SK-N-SH treated with all-trans-retinoic acid at 6 μM for 48 hours (cell line): Measurements from ENCODE around the gene TMEM121B.

ENCODE experiments used
- ATAC-seq: fragments of 200-7000 bp; cut with Tn5 transposase; 3 replicates; pipeline ENCODE4 v1.9.1; 2020; ENCODE audit warnings: mild to moderate bottlenecking, moderate library complexity
- ARNTL ChIP-seq: fragments of 450-650 bp; formaldehyde crosslinking; IDR thresholded peaks from 2 replicates; pipeline ENCODE4 v1.5.0; 2020; ENCODE audit warnings: low read depth, mild to moderate bottlenecking, moderate library complexity, borderline replicate concordance
- CREB5 ChIP-seq: fragments of 250-450 bp; sonication (Bioruptor Pico); IDR thresholded peaks from 2 replicates; pipeline ENCODE4 v1.5.1; 2020; ENCODE audit warnings: low read depth, mild to moderate bottlenecking, moderate library complexity
- CSDC2 ChIP-seq: fragments of 250-450 bp; sonication (Bioruptor Pico); IDR thresholded peaks from 2 replicates; pipeline ENCODE4 v1.5.0; 2020; ENCODE audit warnings: mild to moderate bottlenecking, moderate library complexity
- ESRRG ChIP-seq: fragments of 250-450 bp; sonication (Bioruptor Pico); IDR thresholded peaks from 2 replicates; pipeline ENCODE4 v1.6.1; 2021; ENCODE audit warnings: mild to moderate bottlenecking
- GLIS3 ChIP-seq: fragments of 250-450 bp; sonication (Bioruptor Pico); IDR thresholded peaks from 2 replicates; pipeline ENCODE4 v1.5.0; 2020; ENCODE audit warnings: mild to moderate bottlenecking, moderate library complexity
- ISL1 ChIP-seq: fragments of 250-450 bp; sonication (Bioruptor Pico); IDR thresholded peaks from 2 replicates; pipeline ENCODE4 v2.1.2; 2022; ENCODE audit warnings: mild to moderate bottlenecking, moderate library complexity
- POU6F1 ChIP-seq: fragments of 250-450 bp; sonication (Bioruptor Pico); IDR thresholded peaks from 2 replicates; pipeline ENCODE4 v1.8.0; 2021; ENCODE audit warnings: low read depth, mild to moderate bottlenecking, moderate library complexity, borderline replicate concordance
- PPARA ChIP-seq: fragments of 250-450 bp; sonication (Bioruptor Pico); IDR thresholded peaks from 2 replicates; pipeline ENCODE4 v1.5.0; 2020; ENCODE audit warnings: mild to moderate bottlenecking, borderline replicate concordance
- RARB ChIP-seq: fragments of 250-450 bp; sonication (Bioruptor Pico); IDR thresholded peaks from 2 replicates; pipeline ENCODE4 v1.8.0; 2021; ENCODE audit warnings: mild to moderate bottlenecking, moderate library complexity
- SNAI2 ChIP-seq: fragments of 250-450 bp; sonication (Bioruptor Pico); IDR thresholded peaks from 2 replicates; pipeline ENCODE4 v1.5.0; 2020; ENCODE audit warnings: mild to moderate bottlenecking, moderate library complexity
- TCF4 ChIP-seq: fragments of 250-450 bp; sonication (Bioruptor Pico); IDR thresholded peaks from 2 replicates; pipeline ENCODE4 v1.8.0; 2021; ENCODE audit warnings: mild to moderate bottlenecking, moderate library complexity, borderline replicate concordance
- TOX ChIP-seq: fragments of 250-450 bp; sonication (Bioruptor Pico); IDR thresholded peaks from 2 replicates; pipeline ENCODE4 v1.8.0; 2021; ENCODE audit warnings: mild to moderate bottlenecking, moderate library complexity, borderline replicate concordance
- TSHZ2 ChIP-seq: fragments of 250-450 bp; sonication (Bioruptor Pico); IDR thresholded peaks from 2 replicates; pipeline ENCODE4 v1.5.0; 2020; ENCODE audit warnings: mild to moderate bottlenecking, moderate library complexity
- ZC3H10 ChIP-seq: fragments of 250-450 bp; sonication (Bioruptor Pico); IDR thresholded peaks from 2 replicates; pipeline ENCODE4 v1.5.1; 2021; ENCODE audit warnings: mild to moderate bottlenecking, moderate library complexity
- ZFP3 ChIP-seq: fragments of 250-450 bp; sonication (Bioruptor Pico); IDR thresholded peaks from 2 replicates; pipeline ENCODE4 v1.5.0; 2020; ENCODE audit warnings: mild to moderate bottlenecking, moderate library complexity
- ZFP30 ChIP-seq: fragments of 450-650 bp; formaldehyde crosslinking; IDR thresholded peaks from 2 replicates; pipeline ENCODE4 v1.5.0; 2022; ENCODE audit warnings: mild to moderate bottlenecking, moderate library complexity
- ZNF70 ChIP-seq: fragments of 450-650 bp; formaldehyde crosslinking; IDR thresholded peaks from 2 replicates; pipeline ENCODE4 v1.5.0; 2020; ENCODE audit warnings: mild to moderate bottlenecking, moderate library complexity
- TF ChIP-seq, protein P1 (sequence below): fragments of 250-450 bp; sonication (Bioruptor Pico); IDR thresholded peaks from 2 replicates; pipeline ENCODE4 v1.8.0; 2020; ENCODE audit warnings: mild to moderate bottlenecking, moderate library complexity, borderline replicate concordance
- TF ChIP-seq, protein P2 (sequence below): fragments of 250-450 bp; sonication (Bioruptor Pico); IDR thresholded peaks from 2 replicates; pipeline ENCODE4 v1.5.1; 2021; ENCODE audit warnings: mild to moderate bottlenecking, moderate library complexity

The TMEM121B gene

DNA sequence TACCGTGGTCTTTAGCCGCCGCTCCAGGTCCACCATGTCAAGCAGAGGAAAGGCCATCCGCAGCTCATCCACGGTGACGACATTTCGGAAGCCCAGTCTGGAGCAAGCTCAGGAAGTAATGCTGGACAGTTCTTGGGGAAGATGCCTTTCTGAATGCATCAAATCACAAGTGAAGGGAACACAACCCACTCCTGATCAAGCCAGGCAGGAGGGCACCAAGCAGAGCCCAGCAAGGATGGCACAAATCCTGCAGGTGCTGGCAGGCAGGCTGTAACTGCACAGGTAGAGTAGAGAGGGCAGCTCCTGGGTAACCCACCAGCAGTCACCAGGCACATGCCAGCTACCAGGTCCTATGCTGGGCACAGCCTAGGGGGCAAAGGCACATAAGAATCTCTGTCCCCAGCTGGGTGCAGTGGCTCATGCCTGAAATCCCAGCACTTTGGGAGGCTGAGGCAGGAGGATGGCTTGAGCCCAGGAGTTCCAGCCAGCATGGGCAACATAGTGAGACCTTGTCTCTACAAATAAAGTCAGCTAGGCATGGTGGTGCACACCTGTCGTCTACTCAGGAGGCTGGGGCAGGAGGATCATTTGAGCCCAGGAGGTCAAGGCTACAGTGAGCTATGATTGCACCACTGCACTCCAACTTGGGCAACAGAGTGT lies 24.0 kb upstream of the TMEM121B start:
- ATAC-seq, result no peak
- TF ChIP-seq PPARA (CRISPR knock-in tag) (no peak), SNAI2 (no peak), ZFP3 (no peak), RARB (CRISPR knock-in tag) (no peak), TOX (CRISPR knock-in tag) (no peak), ZC3H10 (no peak), TSHZ2 (CRISPR knock-in tag) (no peak), CSDC2 (CRISPR knock-in tag) (no peak), ESRRG (CRISPR knock-in tag) (no peak), CREB5 (CRISPR knock-in tag) (no peak), ARNTL (no peak), POU6F1 (no peak), TCF4 (CRISPR knock-in tag) (no peak), ZFP30 (no peak), GLIS3 (CRISPR knock-in tag) (no peak)
- TF ChIP-seq, protein P1, sequence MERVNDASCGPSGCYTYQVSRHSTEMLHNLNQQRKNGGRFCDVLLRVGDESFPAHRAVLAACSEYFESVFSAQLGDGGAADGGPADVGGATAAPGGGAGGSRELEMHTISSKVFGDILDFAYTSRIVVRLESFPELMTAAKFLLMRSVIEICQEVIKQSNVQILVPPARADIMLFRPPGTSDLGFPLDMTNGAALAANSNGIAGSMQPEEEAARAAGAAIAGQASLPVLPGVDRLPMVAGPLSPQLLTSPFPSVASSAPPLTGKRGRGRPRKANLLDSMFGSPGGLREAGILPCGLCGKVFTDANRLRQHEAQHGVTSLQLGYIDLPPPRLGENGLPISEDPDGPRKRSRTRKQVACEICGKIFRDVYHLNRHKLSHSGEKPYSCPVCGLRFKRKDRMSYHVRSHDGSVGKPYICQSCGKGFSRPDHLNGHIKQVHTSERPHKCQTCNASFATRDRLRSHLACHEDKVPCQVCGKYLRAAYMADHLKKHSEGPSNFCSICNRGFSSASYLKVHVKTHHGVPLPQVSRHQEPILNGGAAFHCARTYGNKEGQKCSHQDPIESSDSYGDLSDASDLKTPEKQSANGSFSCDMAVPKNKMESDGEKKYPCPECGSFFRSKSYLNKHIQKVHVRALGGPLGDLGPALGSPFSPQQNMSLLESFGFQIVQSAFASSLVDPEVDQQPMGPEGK (CRISPR knock-in tag), result no peak
- TF ChIP-seq, all 23 proteins: peak for 0

- no peak for TF ChIP-seq TCF4 (CRISPR knock-in tag)
- ATAC-seq, result no peak
Observed at GRCh38 chr22:17143826-17144225, 22.7 kb upstream of the TMEM121B start.

GRCh38 chr22:17143101-17143500 lies 21.9 kb upstream of the TMEM121B start:
- no peak for ATAC-seq

DNA sequence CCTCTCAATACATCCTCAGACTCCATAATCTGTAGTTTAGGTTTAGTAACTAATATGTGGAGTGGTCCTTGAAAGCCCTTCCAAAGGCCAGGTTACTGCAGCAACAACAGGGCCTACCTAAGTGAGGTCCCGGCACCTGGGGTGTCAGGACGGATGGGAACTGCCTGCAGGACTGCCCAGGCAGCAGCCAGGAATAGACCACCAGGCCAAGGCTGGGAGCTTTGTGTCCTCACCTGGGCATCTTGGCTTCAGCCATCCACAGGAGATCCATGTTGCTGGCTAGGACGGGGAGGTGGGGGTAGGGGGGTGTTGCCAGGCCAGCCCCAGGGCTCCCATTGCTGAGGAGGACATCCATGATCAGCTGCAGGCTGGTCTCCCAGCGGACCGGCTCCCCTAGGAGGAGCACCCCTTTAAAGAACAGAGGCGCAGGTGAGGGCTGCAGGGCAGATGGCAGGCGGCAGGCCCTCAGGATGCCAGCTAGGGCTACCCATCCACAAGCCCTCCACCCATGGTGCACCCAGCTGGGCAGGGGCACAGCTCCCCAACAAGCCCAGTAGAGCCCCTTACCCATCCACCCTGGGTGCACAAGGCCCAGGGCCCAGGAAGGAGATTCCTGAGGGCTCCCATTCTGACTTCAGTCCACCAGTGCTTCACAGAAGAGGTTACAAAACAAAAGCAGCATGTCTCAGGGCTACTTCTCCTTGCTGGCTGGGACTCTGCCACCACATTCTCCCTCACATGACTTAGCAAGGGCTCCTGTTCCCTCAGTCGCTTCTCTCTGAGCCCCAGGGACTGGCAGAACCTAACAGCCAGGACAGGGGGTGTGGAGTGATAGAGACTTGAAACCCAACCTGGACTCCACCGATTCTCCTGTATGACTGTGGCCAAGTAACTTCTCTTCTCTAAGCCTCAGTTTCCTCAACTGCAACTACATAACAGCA lies 19.9 kb upstream of the TMEM121B start:
- ATAC-seq, result no peak
- TF ChIP-seq ZFP30 (no peak), ZNF70 (CRISPR knock-in tag) (no peak), POU6F1 (no peak), PPARA (CRISPR knock-in tag) (no peak), TOX (CRISPR knock-in tag) (no peak), GLIS3 (CRISPR knock-in tag) (no peak), ARNTL (no peak), TSHZ2 (CRISPR knock-in tag) (no peak), ISL1 (CRISPR knock-in tag) (no peak)
- TF ChIP-seq, protein P2, sequence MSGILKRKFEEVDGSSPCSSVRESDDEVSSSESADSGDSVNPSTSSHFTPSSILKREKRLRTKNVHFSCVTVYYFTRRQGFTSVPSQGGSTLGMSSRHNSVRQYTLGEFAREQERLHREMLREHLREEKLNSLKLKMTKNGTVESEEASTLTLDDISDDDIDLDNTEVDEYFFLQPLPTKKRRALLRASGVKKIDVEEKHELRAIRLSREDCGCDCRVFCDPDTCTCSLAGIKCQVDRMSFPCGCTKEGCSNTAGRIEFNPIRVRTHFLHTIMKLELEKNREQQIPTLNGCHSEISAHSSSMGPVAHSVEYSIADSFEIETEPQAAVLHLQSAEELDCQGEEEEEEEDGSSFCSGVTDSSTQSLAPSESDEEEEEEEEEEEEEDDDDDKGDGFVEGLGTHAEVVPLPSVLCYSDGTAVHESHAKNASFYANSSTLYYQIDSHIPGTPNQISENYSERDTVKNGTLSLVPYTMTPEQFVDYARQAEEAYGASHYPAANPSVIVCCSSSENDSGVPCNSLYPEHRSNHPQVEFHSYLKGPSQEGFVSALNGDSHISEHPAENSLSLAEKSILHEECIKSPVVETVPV, result no peak

More at GRCh38 chr22:17143101-17143500, 21.9 kb upstream of the TMEM121B start:
- TF ChIP-seq TCF4 (CRISPR knock-in tag) (no peak), TOX (CRISPR knock-in tag) (no peak)
- TF ChIP-seq, all 23 proteins: peak for 0
